ENCODE results near the gene DDR1.

DNA sequence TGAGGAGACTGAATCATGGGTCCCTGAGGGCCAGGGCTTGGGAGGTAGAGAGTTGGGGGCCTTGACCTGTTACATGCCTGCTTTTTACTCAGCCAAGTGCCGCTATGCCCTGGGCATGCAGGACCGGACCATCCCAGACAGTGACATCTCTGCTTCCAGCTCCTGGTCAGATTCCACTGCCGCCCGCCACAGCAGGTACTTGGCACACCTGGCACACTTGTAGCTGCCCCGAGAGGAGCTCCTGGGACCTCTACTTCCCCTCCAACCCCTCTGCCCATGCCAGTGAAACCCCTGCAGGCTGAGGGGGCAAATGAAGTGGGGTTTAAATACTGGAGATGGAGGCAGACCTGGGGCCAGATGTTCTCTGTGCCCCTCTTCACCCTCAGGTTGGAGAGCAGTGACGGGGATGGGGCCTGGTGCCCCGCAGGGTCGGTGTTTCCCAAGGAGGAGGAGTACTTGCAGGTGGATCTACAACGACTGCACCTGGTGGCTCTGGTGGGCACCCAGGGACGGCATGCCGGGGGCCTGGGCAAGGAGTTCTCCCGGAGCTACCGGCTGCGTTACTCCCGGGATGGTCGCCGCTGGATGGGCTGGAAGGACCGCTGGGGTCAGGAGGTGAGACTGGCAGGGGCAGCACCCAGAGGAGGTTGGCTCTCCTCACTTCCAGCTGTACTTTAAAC lies 4.6 kb downstream of the DDR1 start:
- TF ChIP-seq, protein P1, sequence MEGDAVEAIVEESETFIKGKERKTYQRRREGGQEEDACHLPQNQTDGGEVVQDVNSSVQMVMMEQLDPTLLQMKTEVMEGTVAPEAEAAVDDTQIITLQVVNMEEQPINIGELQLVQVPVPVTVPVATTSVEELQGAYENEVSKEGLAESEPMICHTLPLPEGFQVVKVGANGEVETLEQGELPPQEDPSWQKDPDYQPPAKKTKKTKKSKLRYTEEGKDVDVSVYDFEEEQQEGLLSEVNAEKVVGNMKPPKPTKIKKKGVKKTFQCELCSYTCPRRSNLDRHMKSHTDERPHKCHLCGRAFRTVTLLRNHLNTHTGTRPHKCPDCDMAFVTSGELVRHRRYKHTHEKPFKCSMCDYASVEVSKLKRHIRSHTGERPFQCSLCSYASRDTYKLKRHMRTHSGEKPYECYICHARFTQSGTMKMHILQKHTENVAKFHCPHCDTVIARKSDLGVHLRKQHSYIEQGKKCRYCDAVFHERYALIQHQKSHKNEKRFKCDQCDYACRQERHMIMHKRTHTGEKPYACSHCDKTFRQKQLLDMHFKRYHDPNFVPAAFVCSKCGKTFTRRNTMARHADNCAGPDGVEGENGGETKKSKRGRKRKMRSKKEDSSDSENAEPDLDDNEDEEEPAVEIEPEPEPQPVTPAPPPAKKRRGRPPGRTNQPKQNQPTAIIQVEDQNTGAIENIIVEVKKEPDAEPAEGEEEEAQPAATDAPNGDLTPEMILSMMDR (IDR thresholded peaks at IDR 0.05), result no peak
- no peak for TF ChIP-seq POLR2A (IDR thresholded peaks at IDR 0.05)

Data from uterus (tissue), 2 donors.